NCI-H82 treated with DMSO at 0.1 percent for 48 hours (cell line): ENCODE data around the gene CPNE7.

Source experiments
- DNase-seq: peaks from one replicate; lab custom pipeline; 2025; ENCODE audit not compliant: unreplicated experiment; lab: John Stamatoyannopoulos, UW

Gene CPNE7

DNA sequence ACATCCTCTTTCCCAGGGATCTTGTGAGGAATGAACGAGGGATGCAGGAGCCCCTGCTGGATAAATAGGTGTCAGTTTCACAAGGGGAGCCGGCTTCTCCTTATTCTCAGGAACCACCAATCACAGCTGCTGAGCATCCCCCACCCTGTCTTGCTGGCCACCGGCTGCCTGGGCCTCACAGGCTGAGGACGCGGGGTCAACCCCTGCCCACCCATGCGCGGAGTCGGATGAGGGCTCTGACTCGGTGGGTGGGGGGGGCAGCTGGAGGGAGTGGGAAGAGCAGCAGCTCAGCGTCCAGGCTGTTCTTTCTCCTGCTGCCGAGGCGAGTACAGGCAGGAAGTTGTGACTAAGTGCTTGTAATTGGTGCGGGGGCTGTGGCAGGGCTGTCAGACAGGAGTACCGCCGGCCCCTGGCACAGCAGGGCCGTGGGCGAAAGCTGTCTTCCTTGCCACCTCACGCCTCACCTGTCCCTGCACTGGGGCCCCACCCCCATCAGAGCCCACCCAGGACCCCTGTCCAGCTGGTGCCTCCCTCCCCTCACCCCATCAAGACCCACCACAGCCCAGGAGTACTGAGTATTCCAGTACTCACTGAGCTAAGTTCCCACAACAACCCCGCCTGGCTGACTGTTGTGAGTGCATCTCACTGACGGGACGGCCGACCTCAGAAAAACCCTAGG lies 26.9 kb downstream of the CPNE7 start:
- DNase-seq = no peak

DNA sequence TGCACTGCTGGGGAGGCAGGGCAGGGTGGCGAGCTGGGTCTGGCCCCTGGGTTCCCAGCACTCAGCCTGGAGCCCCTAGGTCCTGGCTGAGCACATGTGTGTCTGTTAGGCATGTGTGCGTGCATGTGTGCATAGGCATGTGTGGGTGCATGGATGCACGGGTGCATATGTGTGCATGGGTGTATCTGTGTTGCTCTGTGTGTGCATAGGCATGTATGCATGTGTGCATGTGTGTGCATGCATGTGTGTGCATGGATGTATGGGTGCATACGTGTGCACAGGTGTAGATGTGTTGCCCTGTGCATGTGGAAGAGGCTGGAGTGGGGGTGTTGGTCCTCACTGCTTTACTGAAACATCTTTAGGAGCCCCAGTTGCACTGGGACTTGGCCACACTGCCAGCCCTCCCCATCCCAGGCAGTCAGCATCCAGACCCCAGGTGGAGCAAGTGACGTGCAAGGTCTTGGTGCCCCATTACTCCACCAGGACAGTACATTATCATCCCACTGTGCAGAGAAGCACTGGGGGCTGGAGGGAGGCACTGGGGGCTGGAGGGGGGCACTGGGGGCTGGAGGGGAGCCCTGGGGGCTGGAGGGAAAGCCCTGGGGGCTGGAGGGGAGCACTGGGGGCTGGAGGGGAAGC lies 27.5 kb downstream of the CPNE7 start:
- DNase-seq = no peak

DNA sequence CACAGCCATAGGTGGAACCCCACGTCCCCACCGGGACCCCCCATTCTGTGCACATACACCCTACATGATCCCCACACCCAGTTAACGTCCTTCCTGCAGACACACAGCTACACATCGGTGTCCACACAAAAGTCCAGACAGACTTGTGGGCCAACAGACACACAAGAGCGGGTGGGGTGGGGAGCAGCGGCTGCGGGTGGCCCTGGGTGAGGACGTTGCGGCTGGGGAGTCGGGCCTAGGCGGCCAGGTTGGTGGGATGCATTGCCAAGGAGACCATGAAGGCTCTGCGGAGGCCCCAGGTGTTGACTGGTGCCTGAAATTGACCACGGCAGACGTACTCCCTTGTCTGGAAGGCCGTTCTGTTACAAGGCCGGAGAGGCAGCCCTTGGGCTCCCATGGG lies 29.2 kb downstream of the CPNE7 start:
- DNase-seq = no peak

DNA sequence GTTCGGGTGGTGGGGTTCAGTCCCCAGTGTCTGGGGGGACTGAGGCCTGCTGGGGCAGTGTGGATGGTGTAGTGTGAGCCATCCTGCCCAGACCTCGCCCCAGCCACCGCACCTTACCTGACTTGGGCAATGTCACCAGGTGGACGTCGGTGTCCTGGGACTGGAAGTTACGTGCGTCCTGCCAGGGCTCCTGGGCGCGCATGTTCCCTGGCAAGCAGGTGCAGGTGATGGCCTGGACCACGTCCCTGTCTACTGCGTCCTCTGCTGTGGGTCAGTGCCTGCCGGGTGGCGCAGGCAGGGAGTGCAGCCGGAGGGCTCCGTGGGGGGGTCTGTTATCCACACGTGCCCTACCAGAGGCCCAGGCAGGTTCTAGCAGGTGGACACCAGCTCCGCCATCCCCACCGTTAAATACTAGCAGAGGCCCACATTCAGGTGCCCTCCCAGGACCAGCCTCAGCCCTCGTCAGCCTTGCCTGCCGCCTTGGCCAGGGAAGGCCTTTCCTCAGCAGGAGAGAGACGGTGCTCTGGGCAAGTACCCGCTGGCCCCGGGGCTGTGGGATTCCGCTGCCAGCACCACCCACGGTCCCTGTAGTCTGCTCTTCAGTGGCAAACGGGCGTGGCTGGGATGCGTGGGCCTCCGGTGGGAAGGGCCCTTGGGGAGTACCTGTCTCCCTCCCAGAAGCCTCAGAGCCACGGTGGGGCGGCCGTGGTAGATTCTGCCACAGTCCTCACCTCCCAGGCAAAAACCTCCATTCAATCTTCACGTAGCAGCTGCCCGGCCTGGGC lies 29.8 kb downstream of the CPNE7 start:
- DNase-seq = no peak

DNA sequence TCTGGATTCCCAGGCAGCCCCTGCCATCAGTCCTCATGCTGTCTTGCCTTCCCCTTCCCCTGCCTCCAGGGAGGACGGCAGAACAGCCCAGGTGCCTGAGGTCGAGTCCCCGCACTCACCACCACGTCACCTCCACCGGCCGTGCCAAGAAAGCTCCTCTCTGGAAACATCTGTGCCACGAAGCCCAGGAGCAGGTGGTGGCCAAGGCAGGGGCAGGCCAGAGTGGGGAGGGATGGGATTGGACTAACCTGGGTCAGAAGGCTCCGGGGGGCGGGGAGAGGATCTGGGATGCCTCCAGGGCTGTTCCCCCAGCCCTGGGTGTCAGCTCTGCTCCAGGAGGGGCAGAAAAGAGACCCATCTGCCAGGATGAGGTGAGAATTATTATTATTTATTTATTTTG lies 30.4 kb downstream of the CPNE7 start:
- no peak for DNase-seq

DNA sequence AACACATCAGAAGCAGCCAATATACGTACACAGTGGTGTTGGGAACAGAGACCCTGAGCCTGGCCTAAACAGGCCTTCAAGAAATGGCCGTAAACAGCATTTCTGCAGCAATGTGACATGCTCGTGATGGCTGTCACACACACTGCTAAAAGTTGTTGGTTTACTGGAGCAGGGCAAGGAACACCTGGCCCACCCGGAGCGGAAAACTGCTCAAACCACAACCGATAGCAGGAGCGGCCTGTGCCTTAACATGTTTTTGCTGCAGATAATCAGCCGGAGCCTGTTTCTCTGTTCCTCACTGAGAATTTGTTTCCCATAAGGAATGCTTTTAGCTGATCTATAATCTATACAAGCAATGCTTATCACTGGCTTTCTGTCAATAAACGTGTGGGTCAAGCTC lies 31.9 kb downstream of the CPNE7 start:
- DNase-seq = no peak

DNA sequence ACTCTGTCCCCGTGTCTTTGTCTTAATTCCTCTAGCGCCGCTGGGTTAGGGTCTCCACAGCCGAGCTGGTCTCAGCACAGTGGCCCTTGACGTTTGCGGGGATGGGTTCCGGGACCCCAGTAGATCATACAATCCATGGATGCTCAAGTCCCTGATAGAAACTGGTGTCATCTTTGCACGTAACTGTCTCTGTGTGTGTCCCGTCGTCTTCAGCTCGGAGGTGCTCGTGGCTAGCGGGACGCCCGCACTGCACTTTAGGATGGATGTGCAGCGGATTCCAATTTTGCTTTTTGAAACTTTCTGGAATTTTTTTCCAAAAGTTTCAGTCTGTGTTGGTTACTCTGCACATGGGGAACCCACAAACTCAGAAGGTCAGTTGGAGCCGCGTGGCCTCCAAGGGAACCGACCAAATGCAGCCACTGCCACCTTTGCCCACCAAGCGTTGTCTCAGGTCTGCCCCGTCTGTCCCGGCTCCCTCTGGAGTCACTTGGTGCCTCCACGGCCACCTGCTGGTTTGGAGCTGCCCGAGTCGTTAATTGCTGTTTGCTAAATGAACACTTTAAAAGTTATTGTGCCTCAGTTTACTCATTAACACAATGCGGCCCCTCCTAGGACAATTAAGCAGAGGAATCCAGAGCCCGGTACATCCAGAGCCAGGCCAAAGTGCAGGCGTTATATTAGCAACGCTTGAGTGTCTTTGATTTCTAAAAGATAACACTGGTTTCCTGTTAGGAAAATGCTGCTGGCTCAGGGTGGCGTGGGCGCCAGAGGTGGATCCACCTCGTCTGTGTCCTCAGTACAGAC lies 32.6 kb downstream of the CPNE7 start:
- DNase-seq = no peak

DNA sequence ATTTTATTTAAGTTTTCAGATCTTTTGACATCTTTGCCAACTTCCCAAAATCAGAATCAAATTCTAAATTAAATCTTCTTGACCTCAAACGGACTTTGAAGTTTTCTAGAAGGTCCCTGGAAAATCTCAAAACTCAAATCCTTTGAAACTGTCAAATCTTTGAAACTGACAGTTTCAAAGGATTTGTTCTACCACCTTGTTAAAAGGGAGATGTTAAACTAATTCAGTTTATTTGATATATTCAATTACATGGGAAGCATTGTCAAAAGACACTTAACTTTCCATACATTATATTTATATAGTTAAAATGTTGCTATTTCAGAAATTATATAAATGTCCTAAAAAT lies 34.5 kb downstream of the CPNE7 start:
- DNase-seq = no peak

DNA sequence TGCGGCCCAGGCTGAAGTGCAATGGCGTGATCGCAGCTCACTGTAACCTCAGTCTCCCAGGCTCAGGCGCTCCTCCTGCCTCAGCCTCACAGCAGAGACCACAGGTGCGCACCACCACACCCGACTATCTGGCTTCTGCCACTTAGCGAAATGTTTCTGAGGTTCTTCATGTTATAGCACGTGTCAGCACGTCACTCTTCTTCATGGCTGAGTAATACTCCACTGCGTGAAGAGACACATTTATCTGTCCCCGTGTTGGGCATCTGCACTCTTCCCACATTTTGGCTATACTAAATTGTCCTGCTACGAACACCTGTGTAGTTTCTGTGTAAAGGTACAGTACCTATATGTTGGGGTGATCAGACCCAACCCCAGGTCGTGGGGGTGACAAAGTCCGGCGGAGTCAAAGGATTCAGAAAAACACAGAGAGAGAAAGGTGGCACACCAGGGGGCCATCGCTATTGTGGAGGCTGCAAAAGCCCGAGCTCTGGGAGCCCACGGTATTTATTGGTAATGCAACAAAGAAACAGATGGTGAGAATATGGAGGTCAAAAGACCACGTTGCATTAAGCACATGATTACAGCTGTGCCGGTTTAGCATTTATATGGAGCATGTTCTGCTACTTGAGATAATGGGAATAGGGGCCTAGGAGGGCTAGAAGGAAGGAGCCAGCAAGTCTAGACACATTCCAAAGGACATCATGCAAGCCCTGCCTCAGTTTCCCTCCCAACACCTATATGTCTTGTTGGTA lies 37.0 kb downstream of the CPNE7 start:
- DNase-seq = peak; percentile 14

DNA sequence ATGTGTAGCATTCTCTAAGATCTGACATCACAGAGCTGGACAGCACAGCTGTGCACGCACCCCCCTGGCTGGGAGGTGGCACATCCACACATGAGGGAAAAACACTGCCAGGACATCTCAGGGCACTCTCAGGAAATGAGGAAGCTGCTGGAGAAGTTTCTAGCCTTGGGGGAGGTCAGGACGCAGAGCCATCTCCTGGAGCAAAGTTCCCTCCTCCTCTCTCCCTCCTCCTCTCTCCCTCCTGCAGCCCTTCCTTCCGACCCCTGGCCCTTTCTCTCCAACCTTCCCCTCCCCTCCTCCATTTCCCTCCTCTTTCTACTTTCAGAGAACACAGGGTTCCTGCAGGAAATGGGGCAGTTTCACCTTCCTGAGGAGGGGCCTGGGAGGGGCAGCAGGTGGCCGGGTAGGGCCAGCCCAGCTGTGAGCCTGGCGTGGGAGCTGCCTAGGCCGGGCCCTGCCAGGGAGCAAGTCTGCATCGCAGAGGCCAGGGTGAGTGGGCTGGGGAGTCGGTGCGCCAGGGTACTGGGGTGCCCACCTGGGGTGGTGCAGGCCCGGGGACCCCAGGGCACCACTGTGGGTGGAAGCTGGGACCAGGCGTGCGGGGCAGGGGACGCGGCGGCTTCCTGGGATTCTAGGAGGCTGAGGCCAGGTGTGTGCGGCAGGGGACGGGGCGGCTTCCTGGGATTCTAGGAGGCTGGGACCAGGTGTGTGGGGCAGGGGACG lies 37.8 kb downstream of the CPNE7 start, which contains the start of gene DPEP1:
DPEP1 (plus strand) TSS at position 412 of the 723 bp plus-strand sequence. CDS start 16,769 bp downstream, outside the sequence.
- no peak for DNase-seq

DNA sequence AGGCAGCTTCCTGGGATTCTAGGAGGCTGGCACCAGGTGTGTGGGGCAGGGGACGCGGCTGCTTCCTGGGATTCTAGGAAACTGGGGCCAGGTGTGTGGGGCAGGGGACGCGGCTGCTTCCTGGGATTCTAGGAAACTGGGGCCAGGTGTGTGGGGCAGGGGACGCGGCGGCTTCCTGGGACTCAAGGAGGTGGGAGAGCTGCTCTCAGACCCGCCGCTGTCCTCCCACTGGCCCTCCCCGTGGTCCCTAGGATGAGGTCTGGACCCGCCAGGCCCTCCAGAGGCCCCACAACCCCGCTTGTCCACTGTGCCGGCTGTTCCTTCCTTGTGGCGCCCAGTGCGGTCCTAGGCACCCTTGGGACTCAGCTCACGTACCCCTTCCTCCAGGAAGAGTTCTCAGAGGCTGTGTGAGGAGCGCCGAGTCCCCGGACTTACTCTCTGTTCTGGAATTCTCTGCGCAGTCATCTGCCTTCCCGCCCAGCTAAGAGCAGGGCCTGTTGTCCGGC lies 38.4 kb downstream of the CPNE7 start:
- DNase-seq = no peak

DNA sequence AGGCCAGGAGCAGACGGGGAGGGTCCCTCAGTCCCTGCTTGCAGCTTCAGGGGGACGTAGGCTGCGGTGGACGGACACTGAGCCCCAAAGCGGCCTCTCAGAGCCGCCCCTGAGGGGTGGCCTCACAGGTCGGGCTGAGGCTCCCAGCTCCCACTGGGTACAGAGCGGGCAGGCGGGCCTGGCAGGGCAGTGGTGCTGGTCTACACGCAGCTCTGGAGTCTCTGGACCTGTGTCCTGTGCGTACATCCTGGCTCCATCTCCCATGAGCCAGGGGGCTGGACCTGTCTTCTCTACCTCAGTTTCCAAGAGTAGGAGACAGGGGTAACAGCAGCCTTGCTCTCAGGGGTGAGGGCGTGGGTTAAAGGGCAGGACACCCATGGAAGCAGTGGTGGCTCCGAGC lies 39.6 kb downstream of the CPNE7 start:
- no peak for DNase-seq

DNA sequence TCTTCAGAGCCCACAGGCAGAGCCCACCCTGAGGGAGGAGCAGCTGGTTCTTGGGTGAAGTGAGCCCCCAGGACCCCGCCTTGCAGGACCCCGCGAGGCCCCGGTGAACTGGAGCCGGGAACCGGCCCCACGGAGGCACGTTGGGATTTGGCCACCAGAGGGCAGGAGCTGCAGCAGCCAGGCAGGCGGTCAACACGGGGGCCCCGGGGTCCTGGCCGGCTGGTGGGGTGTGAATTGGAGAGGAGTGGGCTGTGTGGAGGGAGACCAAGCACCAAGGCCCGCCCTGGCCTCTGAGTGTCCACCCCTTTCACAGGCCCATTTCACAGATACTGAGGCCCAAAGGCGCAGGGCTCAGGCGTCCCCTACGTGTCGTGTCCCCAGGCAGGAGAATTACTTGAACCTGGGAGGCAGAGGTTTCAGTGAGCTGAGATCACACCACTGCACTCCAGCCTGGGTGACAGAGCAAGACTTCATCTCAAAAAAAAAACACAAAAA lies 40.1 kb downstream of the CPNE7 start:
- no peak for DNase-seq

DNA sequence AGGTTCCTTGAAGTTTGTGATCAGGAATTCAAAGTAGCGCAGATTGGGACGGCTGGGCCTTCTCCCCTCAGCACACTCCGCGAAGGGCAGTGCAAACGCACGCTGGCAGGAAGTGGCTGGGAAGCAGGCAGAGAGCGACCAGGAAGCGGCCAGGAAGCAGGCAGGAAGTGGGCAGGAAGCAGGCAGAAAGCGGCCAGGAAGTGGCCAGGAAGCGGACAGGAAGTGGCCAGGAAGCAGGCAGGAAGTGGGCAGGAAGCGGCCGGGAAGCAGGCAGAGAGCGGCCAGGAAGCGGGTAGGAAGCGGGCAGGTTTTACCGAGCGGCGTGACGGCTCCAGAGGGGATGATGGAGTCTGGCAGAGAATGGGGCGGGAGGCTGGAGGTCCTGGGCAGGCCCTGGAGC lies 41.1 kb downstream of the CPNE7 start:
- DNase-seq = no peak

DNA sequence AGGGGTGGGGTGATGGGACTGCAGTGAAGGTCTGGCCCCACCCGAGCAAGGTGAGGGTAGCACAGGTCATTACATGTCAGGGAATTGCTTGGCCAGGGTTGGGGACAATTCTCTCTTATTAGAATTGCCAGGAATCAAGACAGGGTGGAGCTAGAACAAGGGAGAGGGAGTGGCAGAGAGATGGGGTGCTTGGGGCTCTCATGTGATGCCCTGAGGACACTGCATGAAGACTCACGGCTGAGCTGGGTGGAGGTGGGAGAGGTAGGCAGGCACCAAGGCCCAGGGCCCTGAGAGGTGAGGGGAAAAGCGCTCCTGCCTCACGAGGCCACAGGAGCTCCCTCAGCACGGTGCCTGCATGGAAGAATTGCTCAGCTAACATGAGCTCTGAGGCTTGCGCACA lies 41.5 kb downstream of the CPNE7 start:
- DNase-seq = no peak

DNA sequence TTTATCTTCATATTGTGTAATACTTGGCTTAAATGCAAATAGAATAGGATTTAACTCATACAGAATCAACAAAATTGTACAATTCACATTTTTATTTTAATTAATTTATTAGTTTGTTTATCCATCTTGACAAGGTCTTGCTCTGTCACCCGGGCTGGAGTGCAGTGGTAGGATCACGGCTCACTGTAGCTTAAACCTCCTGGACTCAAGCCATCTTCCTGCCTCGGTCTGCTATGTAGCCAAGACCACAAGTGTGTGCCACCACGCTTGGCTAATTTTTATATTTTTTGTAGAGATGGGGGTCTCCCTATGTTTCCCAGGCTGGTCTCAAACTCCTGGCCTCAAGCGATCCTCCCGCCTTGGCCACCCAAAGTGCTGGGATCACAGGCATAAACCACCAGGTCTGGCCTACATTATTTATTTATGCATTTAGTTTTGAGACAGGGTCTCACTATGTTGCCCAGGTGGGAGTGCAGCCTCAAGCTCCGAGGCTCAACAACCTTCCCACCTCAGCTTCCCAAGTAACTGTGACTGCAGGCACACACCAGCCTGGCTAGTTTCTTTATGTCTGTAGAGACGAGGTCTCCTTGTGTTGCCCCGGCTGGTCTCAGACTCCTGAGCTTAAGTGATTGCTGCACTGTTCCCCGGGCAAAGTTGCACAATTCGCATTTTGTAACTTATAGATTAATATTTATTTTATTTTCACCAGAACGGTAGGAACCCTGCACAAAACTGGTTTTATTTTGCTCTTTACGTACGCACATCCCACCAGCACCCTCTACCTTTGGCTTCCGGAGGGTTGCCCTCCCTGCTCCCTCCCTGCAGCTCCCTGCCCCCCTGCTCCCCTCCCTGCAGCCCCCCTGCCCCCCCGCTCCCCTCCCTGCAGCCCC lies 42.8 kb downstream of the CPNE7 start:
- DNase-seq = no peak

DNA sequence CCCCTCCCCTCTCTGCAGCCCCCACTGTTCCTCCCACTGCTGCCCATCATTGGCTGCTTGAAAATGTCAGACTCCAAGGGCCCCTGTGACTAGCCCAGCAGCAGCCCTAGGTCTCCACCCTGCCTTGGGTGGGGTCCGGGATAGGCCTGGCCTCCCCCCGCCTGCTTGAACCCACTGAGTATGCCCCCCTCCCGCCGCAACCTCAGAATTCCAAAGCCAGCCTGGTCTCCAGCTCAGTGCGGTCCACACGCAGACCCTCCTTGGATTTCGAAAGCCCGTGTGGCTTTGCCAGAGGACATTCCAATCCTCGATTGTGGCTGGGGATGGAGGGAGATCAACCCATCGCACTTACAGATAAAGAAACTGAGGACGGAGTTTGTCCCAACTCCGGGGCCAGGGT lies 44.3 kb downstream of the CPNE7 start:
- no peak for DNase-seq

DNA sequence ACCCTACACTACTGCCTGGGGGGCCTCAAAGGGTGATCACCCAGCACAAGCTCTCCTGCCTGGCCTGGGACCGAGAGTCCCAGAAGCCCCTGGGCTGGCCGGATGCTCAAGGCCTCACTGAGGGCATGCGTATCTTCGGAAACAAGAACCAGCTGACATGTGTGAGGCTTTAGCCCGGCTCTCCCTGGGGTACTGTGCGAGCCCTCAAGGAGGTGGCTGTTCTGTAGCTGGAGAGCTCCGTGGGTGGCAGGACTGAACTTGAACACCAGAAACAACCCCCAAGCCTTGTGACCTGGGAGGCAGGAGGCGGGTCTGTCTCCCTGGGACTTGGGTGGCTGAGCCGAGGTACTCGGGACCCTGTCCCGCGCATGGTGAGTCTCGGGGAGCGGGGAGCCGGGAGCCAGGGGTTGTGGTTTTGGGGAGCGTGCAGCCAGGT lies 44.9 kb downstream of the CPNE7 start:
- no peak for DNase-seq
